BLaER1 treated with 17β-estradiol and CSF1 and Interleukin-3, amounts not matched to agents 10 nM and 100 nM (cell line): ENCODE results near the gene SHISA9.

Experiments used
- H3K27ac ChIP-seq, 11 experiments: shearing (Covaris generic); formaldehyde crosslinking; 2 replicates each; pipeline ENCODE4 v1.8.1; 2022
- H3K27me3 ChIP-seq, 11 experiments: shearing (Covaris generic); formaldehyde crosslinking; 2 replicates each; pipeline ENCODE4 v1.8.1; 2022
- H3K36me3 ChIP-seq, 11 experiments: shearing (Covaris generic); formaldehyde crosslinking; 2 replicates each; pipeline ENCODE4 v1.8.1; 2022
- H3K4me1 ChIP-seq, 10 experiments: shearing (Covaris generic); formaldehyde crosslinking; 2 replicates each; pipeline ENCODE4 v1.8.1; 2022
- H3K4me2 ChIP-seq, 11 experiments: shearing (Covaris generic); formaldehyde crosslinking; 2 replicates each; pipeline ENCODE4 v1.8.1; 2022
- H3K4me3 ChIP-seq, 10 experiments: shearing (Covaris generic); formaldehyde crosslinking; 2 replicates each; pipeline ENCODE4 v1.8.1; 2022
- H3K9ac ChIP-seq, 11 experiments: shearing (Covaris generic); formaldehyde crosslinking; 2 replicates each; pipeline ENCODE4 v1.8.1; 2022
- H3K9me3 ChIP-seq, 11 experiments: shearing (Covaris generic); formaldehyde crosslinking; replicated peaks in 1 of 11; 2 replicates each; pipeline ENCODE4 v1.8.1; 2022
- H4K20me1 ChIP-seq, 11 experiments: shearing (Covaris generic); formaldehyde crosslinking; 2 replicates each; pipeline ENCODE4 v1.8.1; 2022
- Cebpa-rat ChIP-seq, 11 experiments: shearing (Covaris generic); IDR thresholded peaks; 2 replicates each; pipeline ENCODE4 v1.8.1; 2022

SHISA9 gene

GRCh38 chr16:12871784-12872183, 29.6 kb upstream of the SHISA9 start:
- peaks cover 0 to 21% (median 0%) of the 10 kb centered on the region in 11 experiments; a peak in 4 of 22 replicates for H3K9me3 ChIP-seq
- no peak overlapping the region for H3K9ac ChIP-seq
- no peaks in the 10 kb centered on the region for H3K36me3 ChIP-seq
- peak overlapping the region in 9 of 11 experiments; percentile 5 to 66 (median 47); a peak in 16 of 22 replicates for H3K4me2 ChIP-seq
- no peak overlapping the region for H3K4me3 ChIP-seq
- no peak for TF ChIP-seq Cebpa-rat (IDR thresholded peaks at IDR 0.05)
- H3K27me3 ChIP-seq: no peaks in the 10 kb centered on the region
- H3K27ac ChIP-seq: peak overlapping the region in 9 of 11 experiments; percentile 0 to 48 (median 36); a peak in 10 of 22 replicates
- H3K4me1 ChIP-seq: peaks cover 18 to 37% (median 25%) of the 10 kb centered on the region in 10 experiments
- H4K20me1 ChIP-seq: no peaks in the 10 kb centered on the region

GRCh38 chr16:12874186-12874585, 27.2 kb upstream of the SHISA9 start:
- no peak overlapping the region for H3K4me3 ChIP-seq
- no peaks in the 10 kb centered on the region for H4K20me1 ChIP-seq
- no peak overlapping the region for H3K9ac ChIP-seq
- no peak for TF ChIP-seq Cebpa-rat (IDR thresholded peaks at IDR 0.05)
- H3K4me2 ChIP-seq: peak overlapping the region in 4 of 11 experiments; percentile 4 to 23 (median 12); a peak in 1 of 22 replicates
- H3K9me3 ChIP-seq: peaks cover 0 to 21% (median 0%) of the 10 kb centered on the region in 11 experiments; a peak in 4 of 22 replicates
- H3K36me3 ChIP-seq: no peaks in the 10 kb centered on the region
- H3K4me1 ChIP-seq: peaks cover 6 to 25% (median 15%) of the 10 kb centered on the region in 10 experiments; a peak in 16 of 20 replicates
- H3K27me3 ChIP-seq: no peaks in the 10 kb centered on the region
- H3K27ac ChIP-seq: no peak overlapping the region

- Histone ChIP-seq H3K27ac (no peak overlapping the region), H3K9me3 (0 out of 22 replicates have a peak, but pooled peaks cover 0 to under 1% (median 0%) of the 10 kb centered on the region in 11 experiments), H3K9ac (no peak overlapping the region), H3K27me3 (no peaks in the 10 kb centered on the region), H4K20me1 (no peaks in the 10 kb centered on the region), H3K4me3 (no peak overlapping the region), H3K4me1 (peaks cover under 1 to 14% (median 6%) of the 10 kb centered on the region in 10 experiments; a peak in 13 of 20 replicates), H3K36me3 (no peaks in the 10 kb centered on the region), H3K4me2 (no peak overlapping the region)
- TF ChIP-seq Cebpa-rat (IDR thresholded peaks at IDR 0.05): no peak
Measured at GRCh38 chr16:12876778-12877177, 24.6 kb upstream of the SHISA9 start.

GRCh38 chr16:12878973-12879372, 22.4 kb upstream of the SHISA9 start:
- H3K36me3 ChIP-seq: no peaks in the 10 kb centered on the region
- H3K27ac ChIP-seq: no peak overlapping the region
- 0 out of 22 replicates have a peak, but pooled peaks cover 0 to 8% (median 0%) of the 10 kb centered on the region in 11 experiments for H3K9me3 ChIP-seq
- no peak overlapping the region for H3K4me3 ChIP-seq
- no peak for TF ChIP-seq Cebpa-rat (IDR thresholded peaks at IDR 0.05)
- H4K20me1 ChIP-seq: no peaks in the 10 kb centered on the region
- no peaks in the 10 kb centered on the region for H3K27me3 ChIP-seq
- H3K4me1 ChIP-seq: peaks cover 0 to 8% (median 0%) of the 10 kb centered on the region in 10 experiments; a peak in 3 of 20 replicates
- H3K4me2 ChIP-seq: no peak overlapping the region; a peak in 1 of 22 replicates
- H3K9ac ChIP-seq: no peak overlapping the region

GRCh38 chr16:12879812-12880211, 21.6 kb upstream of the SHISA9 start:
- H3K4me1 ChIP-seq: 0 out of 20 replicates have a peak, but pooled peaks cover 0 to 5% (median 0%) of the 10 kb centered on the region in 10 experiments
- H3K27me3 ChIP-seq: no peaks in the 10 kb centered on the region
- no peak overlapping the region for H3K4me3 ChIP-seq
- 0 out of 22 replicates have a peak, but pooled peaks cover 0 to 8% (median 0%) of the 10 kb centered on the region in 11 experiments for H3K9me3 ChIP-seq
- no peak overlapping the region for H3K27ac ChIP-seq
- no peak for TF ChIP-seq Cebpa-rat (IDR thresholded peaks at IDR 0.05)
- no peaks in the 10 kb centered on the region for H4K20me1 ChIP-seq
- no peak overlapping the region for H3K9ac ChIP-seq
- no peaks in the 10 kb centered on the region for H3K36me3 ChIP-seq
- H3K4me2 ChIP-seq: no peak overlapping the region

GRCh38 chr16:12881182-12881581, 20.2 kb upstream of the SHISA9 start:
- Histone ChIP-seq H3K4me1 (0 out of 20 replicates have a peak, but pooled peaks cover 0 to 5% (median 0%) of the 10 kb centered on the region in 10 experiments), H3K4me3 (no peak overlapping the region), H3K4me2 (no peak overlapping the region), H3K9me3 (0 out of 22 replicates have a peak, but pooled peaks cover 0 to 8% (median 0%) of the 10 kb centered on the region in 11 experiments), H3K27ac (no peak overlapping the region), H4K20me1 (no peaks in the 10 kb centered on the region), H3K9ac (no peak overlapping the region), H3K36me3 (no peaks in the 10 kb centered on the region), H3K27me3 (no peaks in the 10 kb centered on the region)
- no peak for TF ChIP-seq Cebpa-rat (IDR thresholded peaks at IDR 0.05)

- Histone ChIP-seq H3K36me3 (no peaks in the 10 kb centered on the region), H4K20me1 (no peaks in the 10 kb centered on the region), H3K4me1 (0 out of 20 replicates have a peak, but pooled peaks cover 0 to 5% (median 0%) of the 10 kb centered on the region in 10 experiments), H3K9ac (no peak overlapping the region), H3K27me3 (no peaks in the 10 kb centered on the region), H3K27ac (no peak overlapping the region), H3K9me3 (0 out of 22 replicates have a peak, but pooled peaks cover 0 to 8% (median 0%) of the 10 kb centered on the region in 11 experiments), H3K4me2 (no peak overlapping the region), H3K4me3 (no peak overlapping the region)
- no peak for TF ChIP-seq Cebpa-rat (IDR thresholded peaks at IDR 0.05)
Measured at GRCh38 chr16:12881740-12882139, 19.7 kb upstream of the SHISA9 start.

- no peaks in the 10 kb centered on the region for H3K4me1 ChIP-seq
- H3K36me3 ChIP-seq: no peaks in the 10 kb centered on the region
Measured at GRCh38 chr16:12885742-12886141, 15.7 kb upstream of the SHISA9 start.

GRCh38 chr16:12891836-12892235, 9.6 kb upstream of the SHISA9 start:
- no peaks in the 10 kb centered on the region for H3K9me3 ChIP-seq
- H3K36me3 ChIP-seq: no peaks in the 10 kb centered on the region
- H3K27ac ChIP-seq: no peak overlapping the region
- no peaks in the 10 kb centered on the region for H3K4me1 ChIP-seq
- no peak overlapping the region for H3K9ac ChIP-seq
- no peak overlapping the region for H3K4me2 ChIP-seq
- no peak overlapping the region for H3K4me3 ChIP-seq
- TF ChIP-seq Cebpa-rat (IDR thresholded peaks at IDR 0.05): no peak
- no peaks in the 10 kb centered on the region for H3K27me3 ChIP-seq
- H4K20me1 ChIP-seq: no peaks in the 10 kb centered on the region

More at GRCh38 chr16:12885742-12886141, 15.7 kb upstream of the SHISA9 start:
- Histone ChIP-seq H3K4me2 (no peak overlapping the region), H3K4me3 (no peak overlapping the region), H3K9me3 (0 out of 22 replicates have a peak, but pooled peaks cover 0 to 8% (median 0%) of the 10 kb centered on the region in 11 experiments), H4K20me1 (no peaks in the 10 kb centered on the region), H3K9ac (no peak overlapping the region), H3K27me3 (no peaks in the 10 kb centered on the region), H3K27ac (no peak overlapping the region)
- TF ChIP-seq Cebpa-rat (IDR thresholded peaks at IDR 0.05): no peak
